ENCODE results near the gene CSF2RB.
A peak's percentile ranks its signal among the peaks of the same experiment; 100 is the strongest.

The CSF2RB gene

DNA sequence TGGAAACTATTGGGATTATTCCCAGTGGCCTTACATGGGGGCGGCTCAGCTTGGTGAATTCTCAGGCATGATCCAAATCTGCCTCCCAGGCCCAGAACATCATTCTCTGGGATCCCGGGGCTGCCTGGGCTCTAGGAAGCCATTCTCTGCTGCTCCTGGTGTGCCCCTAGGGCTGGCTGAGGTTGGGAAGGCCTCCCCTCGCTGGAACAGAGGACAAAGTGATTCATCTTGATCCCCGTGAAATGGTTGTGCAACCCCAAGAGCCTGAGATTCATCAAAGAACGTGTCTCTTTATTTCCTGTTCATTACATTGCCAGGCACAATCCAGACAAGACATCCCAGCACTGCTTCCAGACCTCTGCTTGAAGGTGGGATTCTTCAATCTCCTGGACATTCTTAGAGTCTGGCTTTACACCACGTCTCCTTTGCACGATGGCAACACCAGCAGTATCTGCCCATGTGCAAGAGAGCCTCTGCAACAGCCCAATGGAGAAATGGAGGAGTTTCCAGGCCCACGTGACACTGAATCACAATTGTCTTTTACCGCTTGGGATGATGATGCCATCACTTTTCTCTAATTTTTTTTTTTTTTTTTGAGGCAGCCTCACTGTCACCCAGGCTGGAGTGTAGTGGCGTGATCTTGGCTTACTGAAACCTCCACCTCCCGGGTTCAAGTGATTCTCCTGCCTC, 53.6 kb downstream of the CSF2RB start:
- H3K9ac ChIP-seq (ENCODE audit: low read depth, low read length): no peak overlapping the region
- no peaks in the 10 kb centered on the region for H3K9me3 ChIP-seq (ENCODE audit: control insufficient read depth, insufficient read depth, low read length)
- no peaks in the 10 kb centered on the region for H3K36me3 ChIP-seq (ENCODE audit: insufficient read depth, low read length)
- no peaks in the 10 kb centered on the region for H3K4me1 ChIP-seq (ENCODE audit: insufficient read depth, low read length)

DNA sequence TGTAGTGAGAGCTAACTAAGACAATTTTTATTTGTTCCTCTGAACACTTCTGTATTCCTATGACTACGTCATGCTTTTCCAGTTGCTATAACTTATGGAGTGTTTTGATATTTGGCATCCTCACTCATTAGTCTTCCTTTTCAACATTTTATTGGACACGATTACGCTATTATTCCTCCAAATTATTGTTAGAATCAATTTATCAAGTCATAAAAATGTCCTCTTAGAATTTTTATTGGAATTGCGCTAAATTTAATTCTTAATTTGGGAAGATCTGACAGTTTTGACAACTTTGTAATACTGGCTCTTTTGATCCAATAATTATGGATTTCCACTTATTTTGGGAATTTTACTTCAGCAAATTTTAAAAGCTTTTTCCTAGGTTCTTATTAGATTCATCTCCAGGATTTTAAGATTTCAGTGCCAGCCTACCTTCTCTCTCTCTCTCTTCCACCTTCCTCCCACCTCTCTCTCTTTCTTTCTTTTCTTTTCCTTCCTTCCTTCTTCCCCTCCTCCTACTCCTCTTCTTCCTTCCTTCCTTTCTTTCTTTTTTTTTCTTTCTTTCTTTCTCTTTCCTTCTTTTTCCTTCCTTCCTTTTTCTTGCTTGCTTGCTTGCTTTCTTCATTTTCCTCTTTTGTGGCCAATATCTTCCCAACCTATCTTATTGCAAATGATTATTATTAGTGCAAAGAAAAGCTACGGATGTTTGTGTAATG, 55.0 kb downstream of the CSF2RB start:
- no peaks in the 10 kb centered on the region for H3K9me3 ChIP-seq (ENCODE audit: control insufficient read depth, insufficient read depth, low read length)
- H3K4me1 ChIP-seq (ENCODE audit: insufficient read depth, low read length): no peaks in the 10 kb centered on the region
- H3K36me3 ChIP-seq (ENCODE audit: insufficient read depth, low read length): no peaks in the 10 kb centered on the region
- no peak overlapping the region for H3K9ac ChIP-seq (ENCODE audit: low read depth, low read length)

DNA sequence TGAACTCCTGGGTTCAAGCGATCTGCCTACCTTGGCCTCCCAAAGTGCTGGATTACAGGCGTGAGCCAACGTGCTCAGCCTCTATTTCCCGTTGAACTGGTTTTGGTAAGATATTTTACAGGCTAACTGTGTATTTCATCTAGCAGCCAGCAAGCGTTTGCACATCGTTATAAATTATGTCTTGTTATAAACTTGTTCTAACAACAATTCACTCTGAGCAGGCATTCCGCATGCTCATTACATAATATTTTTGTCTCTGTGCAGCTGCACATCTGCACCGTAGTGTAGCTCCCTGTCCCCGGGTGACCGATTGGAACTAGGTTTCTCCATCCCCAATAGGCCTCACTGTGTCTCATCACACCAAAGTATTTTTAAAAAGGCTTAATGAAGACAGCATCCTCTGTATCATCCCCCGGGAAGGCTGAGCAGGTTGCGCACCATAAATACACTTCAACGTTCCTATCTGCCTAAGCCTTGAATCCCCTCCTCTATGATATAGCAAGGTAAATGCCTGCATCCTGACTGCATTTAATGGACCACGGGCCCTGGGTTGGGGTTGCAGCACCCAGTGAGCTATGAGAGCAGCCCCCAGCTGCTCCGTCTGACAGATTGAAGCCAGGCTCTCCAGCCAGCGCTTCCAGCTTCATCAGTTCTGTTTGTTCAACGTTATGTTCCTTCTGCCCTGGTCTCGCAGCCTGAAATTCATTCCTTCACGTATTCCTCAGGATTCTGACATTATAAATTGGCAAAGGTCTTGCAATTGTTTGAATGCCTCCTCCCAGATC, 58.1 kb downstream of the CSF2RB start:
- no peaks in the 10 kb centered on the region for H3K9me3 ChIP-seq (ENCODE audit: control insufficient read depth, insufficient read depth, low read length)
- no peaks in the 10 kb centered on the region for H3K4me1 ChIP-seq (ENCODE audit: insufficient read depth, low read length)

DNA sequence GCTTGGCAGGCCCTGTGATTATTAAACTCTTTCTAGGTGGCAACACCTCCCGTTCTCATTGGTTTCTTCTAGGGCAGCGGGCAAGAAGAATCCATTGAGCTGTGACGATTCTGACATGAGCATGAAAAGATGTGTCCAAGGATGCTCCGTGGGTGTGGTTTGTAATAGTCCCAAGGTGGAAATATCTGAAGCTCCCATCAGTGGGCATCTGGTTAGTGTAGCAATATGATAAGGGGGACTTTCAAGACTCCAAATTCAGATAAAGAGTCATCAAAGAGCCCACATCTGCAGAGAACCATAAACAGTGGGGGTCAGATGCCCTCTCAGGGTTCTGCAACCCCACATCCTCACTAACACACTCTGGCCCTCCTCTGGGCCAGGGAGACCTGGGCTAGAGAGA, 63.2 kb downstream of the CSF2RB start:
- no peaks in the 10 kb centered on the region for H3K36me3 ChIP-seq (ENCODE audit: insufficient read depth, low read length)

More for the DNA sequence above, 58.1 kb downstream of the CSF2RB start:
- no peaks in the 10 kb centered on the region for H3K36me3 ChIP-seq (ENCODE audit: insufficient read depth, low read length)
- H3K9ac ChIP-seq (ENCODE audit: low read depth, low read length): no peak overlapping the region

DNA sequence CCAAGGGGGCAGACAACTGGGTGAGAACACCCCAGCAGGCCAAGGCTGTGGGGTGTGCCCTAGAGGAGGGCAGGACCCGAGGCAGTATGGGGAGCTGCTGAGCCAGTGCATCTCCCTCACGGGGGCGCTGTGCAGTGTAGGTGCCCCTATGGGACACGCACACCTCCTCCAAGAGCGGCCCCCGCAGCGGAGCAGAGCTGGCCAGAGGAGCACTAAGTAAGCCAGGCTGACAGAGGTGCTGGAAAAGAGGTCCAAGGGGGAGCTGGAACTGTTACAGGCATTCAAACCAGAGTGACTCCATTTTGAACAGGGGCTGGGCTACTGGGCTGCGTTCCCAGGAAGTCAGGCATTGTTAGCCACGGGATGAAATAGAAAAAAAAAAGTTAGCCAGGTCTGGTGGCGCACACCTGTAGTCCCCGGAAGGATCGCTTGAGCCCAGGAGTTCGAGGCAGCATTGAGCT, 64.0 kb downstream of the CSF2RB start:
- Histone ChIP-seq H3K9ac (ENCODE audit: low read depth, low read length) (peak overlapping the region; percentile 43; the same call in 1 of the 2 replicates), H3K4me1 (ENCODE audit: insufficient read depth, low read length) (peaks cover 3% of the 10 kb centered on the region; the same call in 1 of the 2 replicates), H3K9me3 (ENCODE audit: control insufficient read depth, insufficient read depth, low read length) (no peaks in the 10 kb centered on the region; the same call in 1 of the 2 replicates), H3K36me3 (ENCODE audit: insufficient read depth, low read length) (no peaks in the 10 kb centered on the region)

More for the DNA sequence above, 63.2 kb downstream of the CSF2RB start:
- H3K9ac ChIP-seq (ENCODE audit: low read depth, low read length): no peak overlapping the region
- H3K9me3 ChIP-seq (ENCODE audit: control insufficient read depth, insufficient read depth, low read length): no peaks in the 10 kb centered on the region
- H3K4me1 ChIP-seq (ENCODE audit: insufficient read depth, low read length): peaks cover 3% of the 10 kb centered on the region; the same call in 1 of the 2 replicates

DNA sequence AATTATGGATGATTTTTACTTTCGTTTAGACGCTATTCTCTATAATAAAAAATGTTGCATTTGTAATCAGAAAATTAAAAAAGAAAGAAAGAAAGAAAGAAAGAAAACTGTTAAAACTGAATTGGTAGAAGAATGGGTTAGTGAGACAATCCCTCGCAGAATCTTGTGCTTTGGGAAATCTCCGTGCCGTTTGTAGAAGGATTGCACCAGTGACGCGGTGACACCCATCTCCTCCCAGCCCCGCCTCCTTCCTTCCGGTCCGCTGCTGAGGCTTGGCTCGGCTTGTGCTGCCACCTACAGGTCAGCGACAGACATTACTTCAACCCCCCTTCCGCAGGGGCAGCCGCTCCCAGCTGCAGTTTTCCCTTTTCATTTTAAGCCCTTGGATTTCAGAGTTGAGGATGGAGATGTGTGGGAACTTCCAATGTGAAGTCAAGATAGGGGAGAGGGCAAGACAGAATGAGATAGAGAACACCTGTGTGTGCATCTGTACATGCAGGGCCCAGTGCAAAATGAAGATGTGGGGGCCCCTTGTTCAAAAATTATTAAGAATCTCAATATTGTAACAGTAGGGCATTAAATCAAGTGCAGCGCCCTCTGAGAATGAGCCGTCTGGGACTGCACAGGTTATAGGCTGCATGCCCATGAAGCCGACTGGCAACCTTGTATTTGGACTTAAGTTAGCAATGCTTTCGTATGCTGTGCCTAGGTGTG, 64.7 kb downstream of the CSF2RB start:
- no peaks in the 10 kb centered on the region for H3K36me3 ChIP-seq (ENCODE audit: insufficient read depth, low read length)
- no peaks in the 10 kb centered on the region; the same call in 1 of the 2 replicates for H3K9me3 ChIP-seq (ENCODE audit: control insufficient read depth, insufficient read depth, low read length)
- H3K9ac ChIP-seq (ENCODE audit: low read depth, low read length): peak overlapping the region; percentile 43; the same call in 1 of the 2 replicates
- H3K4me1 ChIP-seq (ENCODE audit: insufficient read depth, low read length): peaks cover 3% of the 10 kb centered on the region; the same call in 1 of the 2 replicates

DNA sequence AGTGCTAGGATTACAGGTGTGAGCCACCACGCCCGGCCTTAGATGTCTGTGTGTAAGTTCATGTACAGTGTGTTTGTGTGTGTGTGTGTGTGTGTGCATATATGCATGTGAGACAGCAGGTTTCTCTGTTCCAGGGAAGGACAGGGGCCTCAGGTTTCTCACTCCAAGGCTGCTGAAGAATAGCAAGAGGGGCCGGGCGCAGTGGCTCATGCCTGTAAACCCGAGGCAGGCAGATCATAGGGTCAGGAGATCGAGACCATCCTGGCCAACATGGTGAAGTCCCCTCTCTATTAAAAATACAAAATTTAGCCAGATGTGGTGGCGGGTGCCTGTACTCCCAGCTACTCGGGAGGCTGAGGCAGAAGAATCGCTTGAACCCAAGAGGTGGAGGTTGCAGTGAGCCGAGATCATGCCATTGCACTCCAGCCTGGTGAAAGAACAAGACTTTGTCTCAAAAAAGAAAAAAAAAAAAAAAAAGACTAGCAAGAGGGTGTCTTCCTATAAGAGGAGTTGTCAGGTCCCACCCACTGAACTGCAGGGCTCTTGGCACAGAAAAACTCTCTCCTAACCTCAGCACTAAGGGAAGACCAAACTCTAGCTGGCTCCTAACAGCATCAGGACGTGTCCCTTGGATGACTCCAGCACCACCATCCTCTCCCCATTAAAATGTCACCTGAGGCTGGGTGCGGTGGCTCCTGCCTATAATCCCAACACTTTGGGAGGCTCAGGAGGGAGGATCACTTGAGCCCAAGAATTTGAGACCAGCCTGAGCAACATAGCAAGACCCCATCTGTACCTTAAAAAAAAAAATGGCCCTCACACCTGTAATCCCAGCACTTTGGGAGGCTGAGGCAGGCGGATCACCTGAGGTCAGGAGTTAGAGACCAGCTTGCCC, 65.8 kb downstream of the CSF2RB start:
- H3K9me3 ChIP-seq (ENCODE audit: control insufficient read depth, insufficient read depth, low read length): no peaks in the 10 kb centered on the region; the same call in 1 of the 2 replicates
- no peaks in the 10 kb centered on the region for H3K36me3 ChIP-seq (ENCODE audit: insufficient read depth, low read length)
- H3K4me1 ChIP-seq (ENCODE audit: insufficient read depth, low read length): peaks cover 3% of the 10 kb centered on the region; the same call in 1 of the 2 replicates
- no peak overlapping the region for H3K9ac ChIP-seq (ENCODE audit: low read depth, low read length)

DNA sequence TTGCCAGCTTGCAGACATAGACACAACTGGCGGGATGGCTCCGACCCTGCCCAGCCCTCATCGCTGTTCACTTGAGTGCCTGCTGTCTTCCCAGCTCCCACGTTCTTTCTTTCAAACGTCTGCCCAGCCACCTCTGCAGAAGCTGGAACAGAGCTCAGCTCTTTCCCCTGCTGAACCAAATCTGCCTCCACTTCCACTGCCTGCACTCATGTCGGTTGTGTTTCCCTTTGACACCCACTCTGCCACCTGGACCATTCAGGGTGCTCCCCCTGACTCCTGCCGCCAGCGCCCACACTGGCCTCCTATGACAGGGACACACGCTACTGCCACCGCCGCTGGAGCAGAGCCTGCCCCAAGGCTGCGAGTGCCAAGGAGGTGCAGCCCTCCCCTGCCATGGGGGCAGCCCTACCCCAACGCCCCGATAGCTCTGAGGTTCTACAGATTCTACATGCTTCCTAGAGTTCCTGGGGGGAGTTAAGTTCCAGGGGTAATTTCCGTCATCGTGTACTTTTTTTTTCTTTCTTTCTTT, 67.9 kb downstream of the CSF2RB start:
- Histone ChIP-seq H3K36me3 (ENCODE audit: insufficient read depth, low read length) (no peaks in the 10 kb centered on the region), H3K9me3 (ENCODE audit: control insufficient read depth, insufficient read depth, low read length) (peaks cover 11% of the 10 kb centered on the region), H3K4me1 (ENCODE audit: insufficient read depth, low read length) (peaks cover 3% of the 10 kb centered on the region; the same call in 1 of the 2 replicates), H3K9ac (ENCODE audit: low read depth, low read length) (no peak overlapping the region)

DNA sequence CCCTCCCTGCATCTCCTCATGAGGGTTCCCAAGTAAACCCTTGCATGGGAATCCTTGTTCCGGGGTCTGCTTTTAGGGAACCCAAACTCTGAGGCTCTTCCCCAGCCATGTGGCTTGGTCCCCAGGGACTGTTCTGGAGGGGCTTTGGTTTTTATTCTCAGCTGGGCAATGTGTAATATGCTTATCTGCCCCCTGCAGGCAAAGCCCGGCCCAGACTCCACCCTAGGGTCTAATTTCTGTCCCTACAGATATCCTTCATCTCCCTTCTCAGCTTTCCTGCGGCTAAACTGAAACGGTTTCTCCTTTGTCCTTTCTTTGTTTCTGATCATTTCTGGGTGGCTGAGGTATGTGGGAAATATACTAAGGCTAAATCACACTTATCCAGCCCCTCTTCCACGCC, 68.7 kb downstream of the CSF2RB start:
- H3K4me1 ChIP-seq (ENCODE audit: insufficient read depth, low read length): peaks cover 3% of the 10 kb centered on the region; the same call in 1 of the 2 replicates
- H3K9ac ChIP-seq (ENCODE audit: low read depth, low read length): no peak overlapping the region
- H3K9me3 ChIP-seq (ENCODE audit: control insufficient read depth, insufficient read depth, low read length): peaks cover 11% of the 10 kb centered on the region
- no peaks in the 10 kb centered on the region for H3K36me3 ChIP-seq (ENCODE audit: insufficient read depth, low read length)

DNA sequence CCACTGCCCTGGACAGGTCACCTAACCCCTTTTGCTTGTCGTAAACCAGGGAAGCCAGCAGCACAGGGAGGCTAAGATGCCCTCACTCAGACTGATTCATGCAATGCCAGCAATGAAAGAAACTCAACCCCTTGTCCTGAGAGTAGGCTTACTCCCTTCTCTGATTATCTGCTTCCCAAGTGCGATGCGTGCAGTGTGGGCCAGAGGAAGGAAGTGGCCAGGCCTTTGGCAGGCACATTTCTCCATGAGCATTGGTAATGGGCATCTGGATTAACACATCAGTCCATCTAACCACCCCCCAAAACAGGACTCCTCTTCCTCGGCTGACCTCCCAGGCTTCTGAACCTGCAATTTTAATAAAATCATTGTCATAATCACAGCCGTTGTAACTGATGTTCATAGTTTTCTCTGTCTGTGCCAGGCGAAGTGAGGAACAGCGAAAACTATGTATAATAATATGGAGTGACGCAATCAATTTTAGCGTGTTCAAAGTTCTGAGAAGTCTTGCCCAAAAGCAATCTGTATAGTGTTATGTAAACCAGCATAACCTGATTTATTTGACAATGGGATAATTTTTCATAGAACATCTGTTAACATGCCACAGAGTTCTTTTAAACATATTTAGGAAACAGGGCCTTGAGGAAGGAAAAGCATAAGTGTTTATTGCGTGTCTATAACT, 71.9 kb downstream of the CSF2RB start:
- H3K4me1 ChIP-seq (ENCODE audit: insufficient read depth, low read length): no peaks in the 10 kb centered on the region
- H3K36me3 ChIP-seq (ENCODE audit: insufficient read depth, low read length): no peaks in the 10 kb centered on the region
- H3K9ac ChIP-seq (ENCODE audit: low read depth, low read length): no peak overlapping the region
- peaks cover 11% of the 10 kb centered on the region for H3K9me3 ChIP-seq (ENCODE audit: control insufficient read depth, insufficient read depth, low read length)

DNA sequence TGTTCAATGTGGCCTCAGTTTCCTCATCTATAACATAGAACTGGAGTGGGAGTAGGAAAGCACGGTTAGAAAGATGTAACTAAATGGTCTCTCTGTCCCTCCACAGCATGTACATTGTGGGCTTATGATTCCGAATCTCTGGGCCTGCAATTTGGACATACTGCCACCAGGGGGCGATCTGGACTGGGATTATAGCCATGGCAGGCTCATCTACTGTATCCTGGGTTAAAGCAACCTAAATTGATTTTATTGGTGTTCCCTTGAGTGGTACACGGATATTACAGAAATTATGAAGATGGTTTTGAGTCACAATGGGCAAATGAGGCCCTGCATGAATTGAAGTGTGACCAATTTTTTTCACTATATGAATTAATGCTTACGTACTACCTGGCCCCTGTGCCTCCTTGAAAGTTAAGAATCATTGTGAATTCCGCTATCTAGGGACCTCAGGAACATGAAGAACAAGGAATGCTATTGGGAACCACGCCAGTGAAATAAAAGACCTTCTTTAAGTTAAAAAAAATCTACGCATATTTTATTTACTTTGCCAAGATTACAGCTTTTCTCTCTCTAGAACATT, 72.9 kb downstream of the CSF2RB start:
- no peak overlapping the region for H3K9ac ChIP-seq (ENCODE audit: low read depth, low read length)
- no peaks in the 10 kb centered on the region for H3K36me3 ChIP-seq (ENCODE audit: insufficient read depth, low read length)
- H3K4me1 ChIP-seq (ENCODE audit: insufficient read depth, low read length): no peaks in the 10 kb centered on the region
- peaks cover 11% of the 10 kb centered on the region for H3K9me3 ChIP-seq (ENCODE audit: control insufficient read depth, insufficient read depth, low read length)

DNA sequence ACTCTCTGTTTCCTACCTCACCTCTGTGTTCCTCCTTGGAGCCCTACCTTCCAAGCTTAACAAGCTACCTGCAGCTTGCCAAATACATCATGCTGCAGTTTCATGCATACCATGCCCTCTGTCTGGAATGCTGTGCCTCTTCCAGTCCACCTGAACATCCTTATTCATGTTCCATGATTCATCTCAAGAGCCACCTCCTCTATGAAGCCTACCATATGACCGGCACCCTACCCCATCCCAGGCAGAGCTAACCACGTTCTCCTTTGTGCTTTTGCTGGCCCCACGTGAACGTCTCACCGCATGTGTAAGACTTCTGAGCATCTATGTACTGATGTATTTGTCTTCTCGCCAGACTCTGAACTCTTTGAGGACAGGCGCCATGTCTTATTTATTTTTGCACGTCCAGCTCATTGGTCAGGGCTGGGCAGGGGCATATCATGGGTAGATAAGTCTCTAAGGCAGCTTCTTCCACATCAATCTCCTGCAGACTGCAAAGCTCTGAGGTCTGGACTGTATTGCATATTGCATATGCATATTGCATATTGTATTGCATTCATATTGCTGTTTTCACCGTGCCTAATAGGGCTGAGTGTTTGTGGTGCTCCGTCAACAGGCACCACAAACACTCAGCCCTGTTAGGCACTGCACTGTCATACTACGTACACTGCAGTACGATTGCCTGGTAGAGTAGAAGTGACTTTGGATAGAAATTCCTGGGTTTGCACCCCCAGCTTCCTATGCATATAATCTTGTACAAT, 74.8 kb downstream of the CSF2RB start:
- no peak overlapping the region for H3K9ac ChIP-seq (ENCODE audit: low read depth, low read length)
- no peaks in the 10 kb centered on the region for H3K36me3 ChIP-seq (ENCODE audit: insufficient read depth, low read length)
- H3K9me3 ChIP-seq (ENCODE audit: control insufficient read depth, insufficient read depth, low read length): peaks cover 11% of the 10 kb centered on the region
- H3K4me1 ChIP-seq (ENCODE audit: insufficient read depth, low read length): no peaks in the 10 kb centered on the region
